ENCODE results near the gene CEP170.
"Not testable (repeated sequence)": the region's sequence is repeated elsewhere in the genome, so short reads cannot be mapped to it uniquely, and the experiment has no call there.

The CEP170 gene

DNA sequence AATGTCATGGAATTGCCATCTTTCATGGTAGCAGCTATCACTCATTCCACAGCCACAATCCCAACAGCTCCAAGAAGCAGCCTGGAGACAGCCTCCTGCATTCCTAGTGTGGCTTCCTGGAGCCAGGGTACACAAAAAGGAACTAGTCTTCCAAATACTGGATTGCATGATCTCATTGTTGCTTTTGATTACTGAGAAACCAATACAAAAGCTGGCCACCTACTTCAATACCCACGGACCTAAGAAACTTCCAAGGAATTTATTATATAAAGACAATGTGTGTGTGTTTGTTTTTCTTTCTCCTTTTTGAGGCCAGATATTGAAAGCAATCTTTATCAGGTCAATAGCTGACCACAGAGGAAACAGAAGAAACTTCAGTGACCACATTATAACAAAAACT is 25.6 kb downstream of the CEP170 start:
- Histone ChIP-seq H3K4me3 (ENCODE audit: low read depth in 1 of 2, low read length in 2 of 2) (no peak overlapping the region), H3K27me3 (ENCODE audit: control insufficient read depth in 1 of 2, insufficient read depth in 2 of 2, low read length in 2 of 2) (no peaks in the 10 kb centered on the region), H3K27ac (ENCODE audit: low read depth, low read length) (no peak overlapping the region), H3K4me1 (ENCODE audit: insufficient read depth, low read length) (peaks cover under 1% of the 10 kb centered on the region), H3K9me3 (ENCODE audit: low read length) (no peaks in the 10 kb centered on the region), H3K9ac (ENCODE audit: low read length) (no peak overlapping the region), H3K36me3 (ENCODE audit: insufficient read depth, low read length) (no peaks in the 10 kb centered on the region)

GRCh38 chr1:243227622-243228021 is 27.5 kb downstream of the CEP170 start:
- Histone ChIP-seq H3K36me3 (ENCODE audit: insufficient read depth, low read length) (no peaks in the 10 kb centered on the region), H3K4me3 (ENCODE audit: low read depth in 1 of 2, low read length in 2 of 2) (no peak overlapping the region), H3K9ac (ENCODE audit: low read length) (no peak overlapping the region), H3K4me1 (ENCODE audit: insufficient read depth, low read length) (no peaks in the 10 kb centered on the region), H3K9me3 (ENCODE audit: low read length) (no peaks in the 10 kb centered on the region), H3K27me3 (ENCODE audit: control insufficient read depth in 1 of 2, insufficient read depth in 2 of 2, low read length in 2 of 2) (no peaks in the 10 kb centered on the region), H3K27ac (ENCODE audit: low read depth, low read length) (no peak overlapping the region)

- Histone ChIP-seq H3K27ac (ENCODE audit: low read depth, low read length) (no peak overlapping the region), H3K9ac (ENCODE audit: low read length) (no peak overlapping the region), H3K4me1 (ENCODE audit: insufficient read depth, low read length) (peaks cover 15% of the 10 kb centered on the region), H3K36me3 (ENCODE audit: insufficient read depth, low read length) (peaks cover 17% of the 10 kb centered on the region), H3K4me3 (ENCODE audit: low read depth in 1 of 2, low read length in 2 of 2) (no peak overlapping the region), H3K27me3 (ENCODE audit: control insufficient read depth in 1 of 2, insufficient read depth in 2 of 2, low read length in 2 of 2) (no peaks in the 10 kb centered on the region), H3K9me3 (ENCODE audit: low read length) (no peaks in the 10 kb centered on the region)
These were observed 37.0 kb downstream of the CEP170 start for GRCh38 chr1:243218059-243218458.

DNA sequence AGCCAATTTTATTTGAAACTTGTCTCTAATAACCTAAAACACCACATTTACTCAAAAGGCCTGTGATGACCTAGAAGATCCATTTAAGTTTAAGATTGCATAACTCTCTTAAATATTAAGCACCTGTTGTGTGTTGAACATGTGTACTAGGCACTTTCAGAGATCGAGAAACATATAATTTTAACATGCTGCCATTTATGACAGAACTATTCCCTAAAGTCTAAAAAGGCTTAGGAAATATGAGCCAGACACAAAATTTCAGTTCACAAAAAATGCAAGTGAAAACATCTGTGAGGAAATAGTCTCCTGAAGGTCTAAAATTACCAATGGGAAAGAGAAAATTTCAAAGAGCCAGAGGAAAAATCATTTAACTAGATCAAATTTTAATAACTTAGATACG is 37.7 kb downstream of the CEP170 start:
- Histone ChIP-seq H3K9me3 (ENCODE audit: low read length) (no peaks in the 10 kb centered on the region), H3K9ac (ENCODE audit: low read length) (no peak overlapping the region), H3K4me1 (ENCODE audit: insufficient read depth, low read length) (peaks cover 21% of the 10 kb centered on the region), H3K27ac (ENCODE audit: low read depth, low read length) (no peak overlapping the region), H3K36me3 (ENCODE audit: insufficient read depth, low read length) (peaks cover 17% of the 10 kb centered on the region), H3K4me3 (ENCODE audit: low read depth in 1 of 2, low read length in 2 of 2) (no peak overlapping the region), H3K27me3 (ENCODE audit: control insufficient read depth in 1 of 2, insufficient read depth in 2 of 2, low read length in 2 of 2) (no peaks in the 10 kb centered on the region)

DNA sequence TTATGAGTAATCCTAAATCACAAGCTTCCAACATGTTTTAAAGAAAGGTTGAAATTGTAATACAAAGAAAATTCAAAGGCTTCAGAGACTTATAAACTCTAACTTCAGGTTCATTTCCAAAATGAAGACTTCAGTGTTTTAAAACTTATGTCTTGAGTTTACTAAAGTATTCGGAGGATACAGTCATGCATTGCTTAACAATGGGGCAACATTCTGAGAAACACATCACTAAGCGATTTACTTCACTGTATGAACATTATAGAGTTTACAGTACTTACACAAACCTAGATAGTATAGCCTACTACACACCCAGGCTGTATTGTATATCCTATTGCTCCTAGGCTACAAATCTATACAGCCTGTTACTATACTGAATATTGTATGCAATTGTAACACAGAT is 38.3 kb downstream of the CEP170 start:
- peaks cover 21% of the 10 kb centered on the region for H3K4me1 ChIP-seq (ENCODE audit: insufficient read depth, low read length)
- H3K9ac ChIP-seq (ENCODE audit: low read length): no peak overlapping the region
- no peaks in the 10 kb centered on the region for H3K9me3 ChIP-seq (ENCODE audit: low read length)
- H3K4me3 ChIP-seq (ENCODE audit: low read depth in 1 of 2, low read length in 2 of 2): no peak overlapping the region
- H3K27ac ChIP-seq (ENCODE audit: low read depth, low read length): no peak overlapping the region
- H3K36me3 ChIP-seq (ENCODE audit: insufficient read depth, low read length): peaks cover 17% of the 10 kb centered on the region
- H3K27me3 ChIP-seq (ENCODE audit: control insufficient read depth in 1 of 2, insufficient read depth in 2 of 2, low read length in 2 of 2): no peaks in the 10 kb centered on the region

- H3K4me1 ChIP-seq (ENCODE audit: insufficient read depth, low read length): peaks cover 21% of the 10 kb centered on the region
- not testable (repeated sequence) for H3K27ac ChIP-seq (ENCODE audit: low read depth, low read length); H3K4me3 ChIP-seq (ENCODE audit: low read depth in 1 of 2, low read length in 2 of 2); H3K27me3 ChIP-seq (ENCODE audit: control insufficient read depth in 1 of 2, insufficient read depth in 2 of 2, low read length in 2 of 2); H3K9ac ChIP-seq (ENCODE audit: low read length); H3K9me3 ChIP-seq (ENCODE audit: low read length); H3K36me3 ChIP-seq (ENCODE audit: insufficient read depth, low read length)
These were observed 39.7 kb downstream of the CEP170 start for GRCh38 chr1:243215276-243215875.

DNA sequence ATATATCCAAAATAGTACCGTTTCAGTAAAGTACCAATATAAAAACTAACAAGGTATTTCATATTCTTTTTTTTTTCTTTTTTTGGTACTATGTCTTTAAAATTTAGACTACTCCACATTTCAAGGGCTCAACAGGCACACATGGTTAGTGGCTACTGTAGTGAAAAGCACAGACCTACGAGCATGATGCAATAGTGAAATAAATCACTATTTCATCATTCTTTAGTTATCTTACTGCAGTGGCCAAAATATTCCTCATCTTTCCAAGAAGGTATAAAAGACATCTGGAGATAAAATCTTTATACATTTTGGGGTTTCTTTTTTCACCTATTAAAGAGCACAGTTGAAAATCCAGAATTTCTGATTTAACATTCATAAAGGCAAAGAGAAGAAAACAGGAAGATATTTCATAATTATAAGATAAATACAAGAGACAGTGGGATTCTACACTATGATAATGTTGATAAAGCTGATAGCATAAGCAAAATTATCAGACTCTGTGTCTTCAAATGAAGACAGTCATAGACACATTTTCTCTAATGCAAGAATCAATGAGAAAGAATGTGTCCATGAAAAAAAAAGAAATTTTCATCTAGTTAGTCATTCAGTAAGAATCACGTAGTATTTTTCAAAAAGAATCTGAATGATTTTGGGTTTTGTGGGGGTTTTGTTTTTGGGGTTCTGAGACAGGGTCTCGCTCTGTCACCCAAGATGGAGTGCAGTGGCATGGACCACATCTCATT is 41.9 kb downstream of the CEP170 start:
- H3K4me3 ChIP-seq (ENCODE audit: low read depth in 1 of 2, low read length in 2 of 2): no peak overlapping the region
- H3K36me3 ChIP-seq (ENCODE audit: insufficient read depth, low read length): no peaks in the 10 kb centered on the region
- no peaks in the 10 kb centered on the region for H3K9me3 ChIP-seq (ENCODE audit: low read length)
- no peaks in the 10 kb centered on the region for H3K27me3 ChIP-seq (ENCODE audit: control insufficient read depth in 1 of 2, insufficient read depth in 2 of 2, low read length in 2 of 2)
- no peak overlapping the region for H3K9ac ChIP-seq (ENCODE audit: low read length)
- no peak overlapping the region for H3K27ac ChIP-seq (ENCODE audit: low read depth, low read length)
- peaks cover 21% of the 10 kb centered on the region for H3K4me1 ChIP-seq (ENCODE audit: insufficient read depth, low read length)

- not testable (repeated sequence) for H3K27me3 ChIP-seq (ENCODE audit: control insufficient read depth in 1 of 2, insufficient read depth in 2 of 2, low read length in 2 of 2); H3K36me3 ChIP-seq (ENCODE audit: insufficient read depth, low read length); H3K4me3 ChIP-seq (ENCODE audit: low read depth in 1 of 2, low read length in 2 of 2); H3K9me3 ChIP-seq (ENCODE audit: low read length); H3K27ac ChIP-seq (ENCODE audit: low read depth, low read length); H3K9ac ChIP-seq (ENCODE audit: low read length)
- peaks cover 15% of the 10 kb centered on the region for H3K4me1 ChIP-seq (ENCODE audit: insufficient read depth, low read length)
These were observed 43.1 kb downstream of the CEP170 start for GRCh38 chr1:243211984-243212383.

- H3K9ac ChIP-seq (ENCODE audit: low read length); H3K27ac ChIP-seq (ENCODE audit: low read depth, low read length); H3K4me3 ChIP-seq (ENCODE audit: low read depth in 1 of 2, low read length in 2 of 2); H3K36me3 ChIP-seq (ENCODE audit: insufficient read depth, low read length); H3K4me1 ChIP-seq (ENCODE audit: insufficient read depth, low read length); H3K27me3 ChIP-seq (ENCODE audit: control insufficient read depth in 1 of 2, insufficient read depth in 2 of 2, low read length in 2 of 2); H3K9me3 ChIP-seq (ENCODE audit: low read length): not testable (repeated sequence)
These were observed 50.0 kb downstream of the CEP170 start for GRCh38 chr1:243205026-243205501.

- H3K36me3 ChIP-seq (ENCODE audit: insufficient read depth, low read length); H3K27ac ChIP-seq (ENCODE audit: low read depth, low read length); H3K27me3 ChIP-seq (ENCODE audit: control insufficient read depth in 1 of 2, insufficient read depth in 2 of 2, low read length in 2 of 2); H3K9ac ChIP-seq (ENCODE audit: low read length); H3K4me3 ChIP-seq (ENCODE audit: low read depth in 1 of 2, low read length in 2 of 2); H3K4me1 ChIP-seq (ENCODE audit: insufficient read depth, low read length); H3K9me3 ChIP-seq (ENCODE audit: low read length): not testable (repeated sequence)
These were observed 50.7 kb downstream of the CEP170 start for GRCh38 chr1:243204336-243204735.

- H3K36me3 ChIP-seq (ENCODE audit: insufficient read depth, low read length); H3K9me3 ChIP-seq (ENCODE audit: low read length); H3K4me3 ChIP-seq (ENCODE audit: low read depth in 1 of 2, low read length in 2 of 2); H3K4me1 ChIP-seq (ENCODE audit: insufficient read depth, low read length); H3K9ac ChIP-seq (ENCODE audit: low read length); H3K27ac ChIP-seq (ENCODE audit: low read depth, low read length); H3K27me3 ChIP-seq (ENCODE audit: control insufficient read depth in 1 of 2, insufficient read depth in 2 of 2, low read length in 2 of 2): not testable (repeated sequence)
These were observed 51.9 kb downstream of the CEP170 start for GRCh38 chr1:243203196-243203595.

DNA sequence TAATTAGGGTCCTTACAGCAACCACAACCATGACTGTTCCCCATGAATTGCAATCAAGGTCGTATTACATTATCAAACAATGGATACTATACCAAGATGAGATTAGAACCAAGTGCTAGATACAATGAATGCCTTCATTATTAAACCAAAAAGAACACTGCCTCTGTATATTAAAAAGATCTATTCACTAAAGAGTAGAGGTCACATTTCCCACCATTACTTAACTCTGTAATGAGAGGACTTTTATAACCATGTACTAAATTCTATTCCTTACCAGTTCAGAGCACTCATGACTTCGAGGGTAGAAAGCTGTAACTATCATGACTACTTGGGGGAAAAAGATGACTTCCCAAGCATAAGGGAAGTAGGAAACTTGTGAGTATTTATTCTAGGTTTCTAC is 53.8 kb downstream of the CEP170 start:
- not testable (repeated sequence) for H3K9ac ChIP-seq (ENCODE audit: low read length)

More for the DNA sequence above, 53.8 kb downstream of the CEP170 start:
- H3K27me3 ChIP-seq (ENCODE audit: control insufficient read depth in 1 of 2, insufficient read depth in 2 of 2, low read length in 2 of 2); H3K4me3 ChIP-seq (ENCODE audit: low read depth in 1 of 2, low read length in 2 of 2); H3K27ac ChIP-seq (ENCODE audit: low read depth, low read length); H3K9me3 ChIP-seq (ENCODE audit: low read length); H3K36me3 ChIP-seq (ENCODE audit: insufficient read depth, low read length); H3K4me1 ChIP-seq (ENCODE audit: insufficient read depth, low read length): not testable (repeated sequence)

Data from muscle layer of colon (tissue), 2 donors.